ENCODE data around the gene PSEN1.

The PSEN1 gene

GRCh38 chr14:73220634-73221033, 84.3 kb downstream of the PSEN1 start:
- no peak for DNase-seq (ENCODE audit: low read depth)

GRCh38 chr14:73221945-73222344, 85.6 kb downstream of the PSEN1 start:
- peak; percentile 37 for DNase-seq (ENCODE audit: low read depth)
- no peak for TF ChIP-seq CTCF (conservative IDR thresholded peaks at IDR 0.05; ENCODE audit: control insufficient read depth, insufficient read depth, low read depth, low read length)

More at GRCh38 chr14:73220634-73221033, 84.3 kb downstream of the PSEN1 start:
- H3K4me3 ChIP-seq (ENCODE audit: control insufficient read depth, low read depth, low read length): no peak overlapping the region
- TF ChIP-seq CTCF (conservative IDR thresholded peaks at IDR 0.05; ENCODE audit: control insufficient read depth, insufficient read depth, low read depth, low read length): no peak

GRCh38 chr14:73223049-73223448, 86.7 kb downstream of the PSEN1 start:
- TF ChIP-seq CTCF (conservative IDR thresholded peaks at IDR 0.05; ENCODE audit: control insufficient read depth, insufficient read depth, low read depth, low read length): no peak
- H3K4me3 ChIP-seq (ENCODE audit: control insufficient read depth, low read depth, low read length): no peak overlapping the region
- peak; percentile 61 for DNase-seq (ENCODE audit: low read depth)

More at GRCh38 chr14:73221945-73222344, 85.6 kb downstream of the PSEN1 start:
- H3K4me3 ChIP-seq (ENCODE audit: control insufficient read depth, low read depth, low read length): no peak overlapping the region

- DNase-seq (ENCODE audit: low read depth): peak; percentile 27
These were observed 89.2 kb downstream of the PSEN1 start for GRCh38 chr14:73225496-73225895.

GRCh38 chr14:73227812-73228781, 91.8 kb downstream of the PSEN1 start:
- TF ChIP-seq CTCF (conservative IDR thresholded peaks at IDR 0.05; ENCODE audit: control insufficient read depth, insufficient read depth, low read depth, low read length): no peak
- H3K4me3 ChIP-seq (ENCODE audit: control insufficient read depth, low read depth, low read length): peak overlapping the region; percentile 27
- DNase-seq (ENCODE audit: low read depth): peak; percentile 93

More at GRCh38 chr14:73225496-73225895, 89.2 kb downstream of the PSEN1 start:
- TF ChIP-seq CTCF (conservative IDR thresholded peaks at IDR 0.05; ENCODE audit: control insufficient read depth, insufficient read depth, low read depth, low read length): no peak
- no peak overlapping the region for H3K4me3 ChIP-seq (ENCODE audit: control insufficient read depth, low read depth, low read length)

GRCh38 chr14:73230051-73230450, 93.7 kb downstream of the PSEN1 start:
- TF ChIP-seq CTCF (conservative IDR thresholded peaks at IDR 0.05; ENCODE audit: control insufficient read depth, insufficient read depth, low read depth, low read length): no peak
- no peak for DNase-seq (ENCODE audit: low read depth)
- no peak overlapping the region for H3K4me3 ChIP-seq (ENCODE audit: control insufficient read depth, low read depth, low read length)
